OCI-LY7 (cell line): ENCODE results near the gene ABLIM1. TPM values are rescaled to one million over a fixed set of nuclear protein-coding genes. Genes with fewer than 3 reads are reported as not detected.

Experiments used
- BruUV-seq: library from RNA; stranded (reverse); fragments of 400-500 nt; replicated peaks from 2 replicates; lab custom pipeline; 2021; lab: Mats Ljungman, UMichigan
- CTCF ChIA-PET: fragments of 300-600 bp; sonication (Branson Sonifier 250); formaldehyde crosslinking; loops from one replicate; lab custom pipeline; 2022; ENCODE audit warnings: antibody characterized with exemption; ENCODE audit not compliant: unreplicated experiment; lab: Charles Lee
- POLR2A ChIA-PET: fragments of 300-600 bp; sonication (Branson Sonifier 250); formaldehyde crosslinking; loops from one replicate; lab custom pipeline; 2022; ENCODE audit warnings: antibody characterized with exemption; lab: Charles Lee
- DNase-seq: peaks from one replicate; pipeline ENCODE4 v3.0.0-alpha.2; 2015; ENCODE audit warnings: low spot score
- H2AFZ ChIP-seq: fragments of 200-600 bp; sonication (generic), shearing (Covaris generic); 2 replicates; pipeline ENCODE4 v1.6.1; 2014; ENCODE audit warnings: mild to moderate bottlenecking, antibody characterized with exemption, low read length, moderate library complexity
- H3K27ac ChIP-seq: fragments of 200-600 bp; sonication (generic); 2 replicates; pipeline ENCODE4 v1.5.1; 2014; ENCODE audit warnings: mixed run types, low read depth, mild to moderate bottlenecking, moderate library complexity, low read length, inconsistent platforms; ENCODE audit not compliant: poor library complexity, severe bottlenecking
- H3K36me3 ChIP-seq: fragments of 200-600 bp; sonication (generic); 2 replicates; pipeline ENCODE4 v1.6.1; 2014; ENCODE audit warnings: mild to moderate bottlenecking, antibody characterized with exemption, low read length, moderate library complexity, mixed read lengths; ENCODE audit not compliant: insufficient read depth
- H3K4me1 ChIP-seq: fragments of 200-600 bp; sonication (generic); 2 replicates; pipeline ENCODE4 v1.5.1; 2014; ENCODE audit warnings: mild to moderate bottlenecking, low read length; ENCODE audit not compliant: insufficient read depth, poor library complexity, severe bottlenecking
- H3K4me2 ChIP-seq: fragments of 200-600 bp; sonication (generic); 2 replicates; pipeline ENCODE4 v1.6.1; 2014; ENCODE audit warnings: mild to moderate bottlenecking, low read length
- H3K4me3 ChIP-seq: fragments of 200-600 bp; sonication (generic); 2 replicates; pipeline ENCODE4 v1.5.1; 2014; ENCODE audit warnings: mild to moderate bottlenecking, low read depth, low read length; ENCODE audit not compliant: poor library complexity, severe bottlenecking
- H3K79me2 ChIP-seq: fragments of 200-600 bp; sonication (generic); 2 replicates; pipeline ENCODE4 v1.6.1; 2016; ENCODE audit warnings: low read depth, mild to moderate bottlenecking, low read length, moderate library complexity, mixed read lengths; ENCODE audit not compliant: insufficient read depth
- H3K9me2 ChIP-seq: fragments of 200-600 bp; sonication (generic); 2 replicates; pipeline ENCODE4 v1.6.1; 2016; ENCODE audit warnings: mild to moderate bottlenecking, low read length, mixed read lengths; ENCODE audit not compliant: insufficient read depth
- H3K9me3 ChIP-seq: fragments of 200-600 bp; sonication (generic); 2 replicates; pipeline ENCODE4 v1.6.1; 2014; ENCODE audit warnings: mild to moderate bottlenecking, mixed run types, low read length, mixed read lengths
- H4K20me1 ChIP-seq: fragments of 200-600 bp; sonication (generic); 2 replicates; pipeline ENCODE4 v1.6.1; 2014; ENCODE audit warnings: mild to moderate bottlenecking, antibody characterized with exemption, low read length, moderate library complexity, mixed read lengths; ENCODE audit not compliant: insufficient read depth
- CTCF ChIP-seq: fragments of 200-600 bp; sonication (generic); conservative IDR thresholded peaks from 2 replicates; pipeline ENCODE4 v1.5.1; 2014; ENCODE audit warnings: mild to moderate bottlenecking, antibody characterized with exemption, low read length, moderate library complexity, mixed read lengths
- EZH2phosphoT487 ChIP-seq: fragments of 200-600 bp; sonication (generic); IDR thresholded peaks from 2 replicates; pipeline ENCODE4 v1.6.1; 2018; ENCODE audit warnings: low read depth, borderline replicate concordance, mild to moderate bottlenecking, mixed run types, antibody characterized with exemption, low read length, moderate library complexity, mixed read lengths
- intact Hi-C: fragments of 100-400 bp; cut with micrococcal nuclease; formaldehyde crosslinking; loops from one replicate; pipeline ENCODE4 v1.10.0; 2022; ENCODE audit not compliant: unreplicated experiment
- total RNA-seq, 2 experiments: library from RNA; depleted of rRNA in 1 of 2; stranded (reverse); fragments of >200 nt in 1 of 2; shearing (Covaris generic) in 1 of 2; gene quantifications; 2 replicates each; pipeline ENCODE4 v1.2.3, GENCODE V29; 2014 to 2022

The ABLIM1 gene
- total RNA-seq, 2 experiments from 2014 or later: 94.2 to 268 TPM

- no peak for TF ChIP-seq CTCF
- TF ChIP-seq EZH2phosphoT487: no peak
- H3K9me2 ChIP-seq: no peaks in the 10 kb centered on the region
- peak overlapping the region; percentile 81 for H3K4me2 ChIP-seq
- no peak overlapping the region for H2AFZ ChIP-seq
- peak overlapping the region; percentile 97 for H3K27ac ChIP-seq
- H3K4me3 ChIP-seq: peak overlapping the region; percentile 50
- ChIA-PET CTCF (interaction anchor here (1.3 kb wide), 1 partner anchor 56 kb away, joined by 3 read pairs; no protein-coding TSS in a partner anchor), POLR2A (interaction anchor here (1.0 to 5.0 kb wide), 9 partner anchors 10 to 53 kb away, joined by 3 to 54 read pairs (median 5); no protein-coding TSS in a partner anchor)
- DNase-seq: peak; percentile 78
- no peaks in the 10 kb centered on the region for H3K9me3 ChIP-seq
- intact Hi-C loops: loop anchor here (10.0 kb wide), 1 partner anchor 332 kb away; the partner anchor contains the start of gene FHIP2A
- no peaks in the 10 kb centered on the region for H4K20me1 ChIP-seq
- BruUV-seq: no TSS peak
- peaks cover 57% of the 10 kb centered on the region for H3K36me3 ChIP-seq
- peaks cover 94% of the 10 kb centered on the region for H3K4me1 ChIP-seq
- H3K79me2 ChIP-seq: peaks cover 88% of the 10 kb centered on the region
Observed at GRCh38 chr10:114492351-114493037, 165.6 kb downstream of the ABLIM1 start.

GRCh38 chr10:114491933-114492332 is 166.1 kb downstream of the ABLIM1 start:
- intact Hi-C loops: loop anchor here (2.0 to 10.0 kb wide), 2 partner anchors 333 to 637 kb away; partner anchors contain the start of genes DCLRE1A, FHIP2A and NHLRC2
- H3K79me2 ChIP-seq: peaks cover 89% of the 10 kb centered on the region
- no peaks in the 10 kb centered on the region for H4K20me1 ChIP-seq
- TF ChIP-seq CTCF (no peak), EZH2phosphoT487 (no peak)
- ChIA-PET POLR2A (interaction anchor here (0.6 to 5.0 kb wide), 9 partner anchors 11 to 804 kb away, joined by 3 to 54 read pairs (median 5); no protein-coding TSS in a partner anchor), CTCF (interaction anchor here (1.3 kb wide), 1 partner anchor 56 kb away, joined by 3 read pairs; no protein-coding TSS in a partner anchor)
- peaks cover 98% of the 10 kb centered on the region for H3K4me1 ChIP-seq
- H3K9me3 ChIP-seq: no peaks in the 10 kb centered on the region
- peak overlapping the region; percentile 50 for H3K4me3 ChIP-seq
- no TSS peak for BruUV-seq
- no peak for DNase-seq
- H3K27ac ChIP-seq: peak overlapping the region; percentile 97
- peaks cover 63% of the 10 kb centered on the region for H3K36me3 ChIP-seq
- no peaks in the 10 kb centered on the region for H3K9me2 ChIP-seq
- no peak overlapping the region for H2AFZ ChIP-seq
- peak overlapping the region; percentile 81 for H3K4me2 ChIP-seq
